GM21737 (cell line): Measurements from ENCODE around the gene ZNF438.

Experiments
- ATAC-seq: cut with Tn5 transposase; IDR thresholded peaks from one replicate; pipeline ENCODE4 v1.9.1; 2021; ENCODE audit warnings: mild to moderate bottlenecking, moderate library complexity; ENCODE audit not compliant: unreplicated experiment

ZNF438 gene

GRCh38 chr10:31014161-31014875 is 17.3 kb downstream of the ZNF438 start:
- no peak for ATAC-seq

- ATAC-seq = no peak
Observed at GRCh38 chr10:31013331-31013730, 18.3 kb downstream of the ZNF438 start.

GRCh38 chr10:31011665-31012022 is 20.0 kb downstream of the ZNF438 start:
- ATAC-seq = no peak

- ATAC-seq = no peak
Observed at GRCh38 chr10:31011017-31011664, 20.5 kb downstream of the ZNF438 start.

- ATAC-seq = no peak
Observed at GRCh38 chr10:31010062-31010461, 21.6 kb downstream of the ZNF438 start.

GRCh38 chr10:31005895-31006294 is 25.8 kb downstream of the ZNF438 start:
- no peak for ATAC-seq

GRCh38 chr10:31004611-31005193 is 27.0 kb downstream of the ZNF438 start:
- no peak for ATAC-seq

- no peak for ATAC-seq
Observed at GRCh38 chr10:31001740-31002139, 29.9 kb downstream of the ZNF438 start.

- no peak for ATAC-seq
Observed at GRCh38 chr10:31000867-31001266, 30.8 kb downstream of the ZNF438 start.

GRCh38 chr10:31000071-31000782 is 31.4 kb downstream of the ZNF438 start:
- ATAC-seq = no peak

- no peak for ATAC-seq
Observed at GRCh38 chr10:30999070-30999712, 32.5 kb downstream of the ZNF438 start.

GRCh38 chr10:30997536-30998235 is 34.0 kb downstream of the ZNF438 start:
- no peak for ATAC-seq

- no peak for ATAC-seq
Observed at GRCh38 chr10:30996481-30997005, 35.1 kb downstream of the ZNF438 start.

- ATAC-seq = no peak
Observed at GRCh38 chr10:30995081-30995770, 36.4 kb downstream of the ZNF438 start.

GRCh38 chr10:30993155-30993554 is 38.5 kb downstream of the ZNF438 start:
- no peak for ATAC-seq

- no peak for ATAC-seq
Observed at GRCh38 chr10:30992681-30993080, 39.0 kb downstream of the ZNF438 start.

- ATAC-seq = no peak
Observed at GRCh38 chr10:30991647-30992011, 40.0 kb downstream of the ZNF438 start.

- ATAC-seq = no peak
Observed at GRCh38 chr10:30990971-30991646, 40.6 kb downstream of the ZNF438 start.

GRCh38 chr10:30990351-30990750 is 41.3 kb downstream of the ZNF438 start:
- no peak for ATAC-seq
